ENCODE data around the gene PPM1A. TPM values are rescaled to one million over a fixed set of nuclear protein-coding genes. Genes with fewer than 3 reads are reported as not detected.
A peak's percentile ranks its signal among the peaks of the same experiment; 100 is the strongest.

The PPM1A gene
- total and polyA plus RNA-seq, 9 of the 15 experiments (the other 6 are each of a cell fraction or from before 2014, with no cell fraction given) = 5.5 to 23.9 (median 15.2) TPM

GRCh38 chr14:60332046-60332399, 83.0 kb downstream of the PPM1A start:
- no peaks in the 10 kb centered on the region for H4K20me1 ChIP-seq (replicated peaks; ENCODE audit: control insufficient read depth, insufficient read depth, low read length)
- no peaks in the 10 kb centered on the region for H3K27me3 ChIP-seq (ENCODE audit: control insufficient read depth in 2 of 2, insufficient read depth in 2 of 2, low read length in 2 of 2)
- WGBS (ENCODE audit: insufficient coverage, low coverage, missing lambda C conversion rate) = 0% methylated on average over 2 of the region's 2 CpGs
- H3K4me1 ChIP-seq (replicated peaks in 1 of 2; ENCODE audit: control insufficient read depth in 2 of 2, insufficient read depth in 2 of 2, low read length in 2 of 2) = peaks cover 2 to 6% of the 10 kb centered on the region in 2 experiments; a peak in 3 of 5 replicates
- POLR2A ChIA-PET = interaction anchor here (0.9 kb wide), 1 partner anchor 11 kb away, joined by 3 read pairs; no protein-coding TSS in a partner anchor
- no peak overlapping the region for H3K9ac ChIP-seq (ENCODE audit: insufficient read depth in 1 of 2, low read depth in 2 of 2, low read length in 2 of 2)
- no peak overlapping the region for H3K4me3 ChIP-seq
- H3K9me3 ChIP-seq (replicated peaks; ENCODE audit: control insufficient read depth, insufficient read depth, low read depth, low read length) = no peaks in the 10 kb centered on the region
- H3K4me2 ChIP-seq (ENCODE audit: insufficient read depth, low read length) = peak overlapping the region; percentile 82; the same call in 1 of the 2 replicates
- intact Hi-C loops (cut with micrococcal nuclease) = loop anchor here (5.0 to 10.0 kb wide), 6 partner anchors 65 to 923 kb away; partner anchors contain the start of gene C14orf39
- in situ Hi-C loops (cut with MboI) = loop anchor here (10.0 kb wide), 1 partner anchor 127 kb away; no protein-coding TSS in a partner anchor
- FAIRE-seq = no peak
- no peaks in the 10 kb centered on the region for H3K79me2 ChIP-seq (ENCODE audit: control insufficient read depth, insufficient read depth, low read length)
- CTCF ChIA-PET (ENCODE audit: low intra/inter-chr PET ratio) = interaction anchor here (1.3 kb wide), 1 partner anchor 156 kb away, joined by 3 read pairs; no protein-coding TSS in a partner anchor
- BruUV-seq (replicated peaks) = no TSS peak
- H3K27ac ChIP-seq (ENCODE audit: extremely low read depth, low read depth, low read length) = no peak overlapping the region
- TF ChIP-seq ZNF785 (CRISPR knock-in tag; IDR thresholded peaks at IDR 0.05) (no peak), NFIX (CRISPR knock-in tag; IDR thresholded peaks at IDR 0.05; ENCODE audit: low read depth) (no peak), HMG20B (CRISPR knock-in tag; IDR thresholded peaks at IDR 0.05) (no peak), HMG20A (CRISPR knock-in tag; conservative IDR thresholded peaks at IDR 0.05) (no peak), LCOR (CRISPR knock-in tag; IDR thresholded peaks at IDR 0.05) (no peak), ZC3H4 (CRISPR knock-in tag; IDR thresholded peaks at IDR 0.05; ENCODE audit: borderline replicate concordance) (no peak), ESRRB (CRISPR knock-in tag; IDR thresholded peaks at IDR 0.05; ENCODE audit: borderline replicate concordance) (no peak), GATAD2A (IDR thresholded peaks at IDR 0.05) (no peak), EZH2 (IDR thresholded peaks at IDR 0.05; ENCODE audit: borderline replicate concordance, low read depth, low read length) (no peak), EHMT2 (IDR thresholded peaks at IDR 0.05) (no peak), XRCC4 (IDR thresholded peaks at IDR 0.05; ENCODE audit: extremely low read depth, insufficient read depth, insufficient read length) (no peak), YBX1 (IDR thresholded peaks at IDR 0.05) (no peak)
- DNase-seq (ENCODE audit: extremely low read depth in 1 of 4, low spot score in 3 of 4) = no peak
- H3K36me3 ChIP-seq (ENCODE audit: control insufficient read depth, insufficient read depth, low read length) = no peaks in the 10 kb centered on the region
- peak overlapping the region; percentile 96 for H2AFZ ChIP-seq (ENCODE audit: low read depth, low read length)
- no peaks in the 10 kb centered on the region for H3K9me1 ChIP-seq (ENCODE audit: control insufficient read depth, insufficient read depth, low read length)
- no peak for ATAC-seq

Measured in K562 (cell line).